ENCODE results near the gene DUOXA1.

DUOXA1 gene

GRCh38 chr15:45110256-45110820 is 19.3 kb downstream of the DUOXA1 start:
- H3K79me1 ChIP-seq (replicated peaks; ENCODE audit: low read length, poor library complexity, severe bottlenecking) = no peaks in the 10 kb centered on the region
- no peak overlapping the region for H3K4ac ChIP-seq (ENCODE audit: low read depth in 1 of 2, low read length in 2 of 2)
- H3K18ac ChIP-seq (ENCODE audit: low read depth in 1 of 2, low read length in 2 of 2) = no peak overlapping the region
- 56% methylated on average over 8 of the region's 11 CpGs for WGBS
- H2BK15ac ChIP-seq (ENCODE audit: low read depth, poor library complexity, severe bottlenecking) = no peak overlapping the region
- H2BK5ac ChIP-seq (ENCODE audit: low read depth, low read length, poor library complexity, severe bottlenecking) = no peak overlapping the region
- no peak overlapping the region for H4K91ac ChIP-seq (ENCODE audit: low read length)
- H3K36me3 ChIP-seq (ENCODE audit: control insufficient read depth in 1 of 2, insufficient read depth in 2 of 2, low read depth in 1 of 2, low read length in 2 of 2) = no peaks in the 10 kb centered on the region
- H3K27me3 ChIP-seq (ENCODE audit: control insufficient read depth in 1 of 2, insufficient read depth in 1 of 2, low read length in 2 of 2) = peaks cover 72 to 80% of the 10 kb centered on the region in 2 experiments
- no peak overlapping the region for H2BK12ac ChIP-seq (ENCODE audit: low read length in 2 of 2)
- DNase-seq = no peak
- no peak overlapping the region for H3K27ac ChIP-seq (ENCODE audit: low read length, poor library complexity, severe bottlenecking)
- H2AK5ac ChIP-seq (ENCODE audit: low read length, severe bottlenecking) = no peak overlapping the region
- H3K4me3 ChIP-seq (ENCODE audit: insufficient read depth in 1 of 2, low read depth in 1 of 2, low read length in 2 of 2) = no peak overlapping the region
- H3K9ac ChIP-seq (ENCODE audit: low read length) = no peak overlapping the region
- no peaks in the 10 kb centered on the region for H3K9me3 ChIP-seq (ENCODE audit: control insufficient read depth, low read length)
- no peak overlapping the region for H4K8ac ChIP-seq (ENCODE audit: low read length)
- H2BK120ac ChIP-seq (ENCODE audit: low read depth, low read length) = no peak overlapping the region
- no peak overlapping the region for H3K4me2 ChIP-seq (ENCODE audit: low read length, poor library complexity, severe bottlenecking)
- no peak overlapping the region for H3K23ac ChIP-seq (ENCODE audit: low read length in 2 of 2)
- no peak overlapping the region for H3K14ac ChIP-seq (ENCODE audit: low read length in 2 of 2)
- no peak overlapping the region for H2AFZ ChIP-seq (ENCODE audit: low read depth, low read length)
- peaks cover 16% of the 10 kb centered on the region for H3K4me1 ChIP-seq (ENCODE audit: control insufficient read depth, insufficient read depth, low read depth, low read length)

- no peak overlapping the region for H3K9ac ChIP-seq (ENCODE audit: low read length)
- H3K4me1 ChIP-seq (ENCODE audit: control insufficient read depth, insufficient read depth, low read depth, low read length) = peaks cover 10% of the 10 kb centered on the region
- H2BK5ac ChIP-seq (ENCODE audit: low read depth, low read length, poor library complexity, severe bottlenecking) = no peak overlapping the region
- H3K14ac ChIP-seq (ENCODE audit: low read length in 2 of 2) = no peak overlapping the region
- H2BK120ac ChIP-seq (ENCODE audit: low read depth, low read length) = no peak overlapping the region
- no peak overlapping the region for H3K18ac ChIP-seq (ENCODE audit: low read depth in 1 of 2, low read length in 2 of 2)
- H3K36me3 ChIP-seq (ENCODE audit: control insufficient read depth in 1 of 2, insufficient read depth in 2 of 2, low read depth in 1 of 2, low read length in 2 of 2) = no peaks in the 10 kb centered on the region
- H2BK12ac ChIP-seq (ENCODE audit: low read length in 2 of 2) = no peak overlapping the region
- H3K27me3 ChIP-seq (ENCODE audit: control insufficient read depth in 1 of 2, insufficient read depth in 1 of 2, low read length in 2 of 2) = peaks cover 54 to 69% of the 10 kb centered on the region in 2 experiments
- no peak overlapping the region for H3K4me2 ChIP-seq (ENCODE audit: low read length, poor library complexity, severe bottlenecking)
- H2AK5ac ChIP-seq (ENCODE audit: low read length, severe bottlenecking) = no peak overlapping the region
- H2BK15ac ChIP-seq (ENCODE audit: low read depth, poor library complexity, severe bottlenecking) = no peak overlapping the region
- H2AFZ ChIP-seq (ENCODE audit: low read depth, low read length) = no peak overlapping the region
- H3K9me3 ChIP-seq (ENCODE audit: control insufficient read depth, low read length) = no peaks in the 10 kb centered on the region
- no peak overlapping the region for H3K4ac ChIP-seq (ENCODE audit: low read depth in 1 of 2, low read length in 2 of 2)
- H3K23ac ChIP-seq (ENCODE audit: low read length in 2 of 2) = no peak overlapping the region
- H4K8ac ChIP-seq (ENCODE audit: low read length) = no peak overlapping the region
- no peaks in the 10 kb centered on the region for H3K79me1 ChIP-seq (replicated peaks; ENCODE audit: low read length, poor library complexity, severe bottlenecking)
- no peak for DNase-seq
- no peak overlapping the region for H4K91ac ChIP-seq (ENCODE audit: low read length)
- WGBS = 89% methylated on average over 10 of the region's 10 CpGs
- no peak overlapping the region for H3K27ac ChIP-seq (ENCODE audit: low read length, poor library complexity, severe bottlenecking)
- no peak overlapping the region for H3K4me3 ChIP-seq (ENCODE audit: insufficient read depth in 1 of 2, low read depth in 1 of 2, low read length in 2 of 2)
Measured at GRCh38 chr15:45107941-45108630, 21.6 kb downstream of the DUOXA1 start.

GRCh38 chr15:45106002-45106790 is 23.5 kb downstream of the DUOXA1 start:
- H3K4me3 ChIP-seq (ENCODE audit: insufficient read depth in 1 of 2, low read depth in 1 of 2, low read length in 2 of 2) = no peak overlapping the region
- no peak overlapping the region for H3K4me2 ChIP-seq (ENCODE audit: low read length, poor library complexity, severe bottlenecking)
- H4K91ac ChIP-seq (ENCODE audit: low read length) = no peak overlapping the region
- WGBS = 80% methylated on average over 15 of the region's 15 CpGs
- no peak overlapping the region for H2BK12ac ChIP-seq (ENCODE audit: low read length in 2 of 2)
- no peak overlapping the region for H2BK120ac ChIP-seq (ENCODE audit: low read depth, low read length)
- H2AK5ac ChIP-seq (ENCODE audit: low read length, severe bottlenecking) = no peak overlapping the region
- H3K9me3 ChIP-seq (ENCODE audit: control insufficient read depth, low read length) = no peaks in the 10 kb centered on the region
- peaks cover 52 to 65% of the 10 kb centered on the region in 2 experiments for H3K27me3 ChIP-seq (ENCODE audit: control insufficient read depth in 1 of 2, insufficient read depth in 1 of 2, low read length in 2 of 2)
- H2AFZ ChIP-seq (ENCODE audit: low read depth, low read length) = no peak overlapping the region
- no peak overlapping the region for H3K4ac ChIP-seq (ENCODE audit: low read depth in 1 of 2, low read length in 2 of 2)
- no peaks in the 10 kb centered on the region for H3K79me1 ChIP-seq (replicated peaks; ENCODE audit: low read length, poor library complexity, severe bottlenecking)
- no peak for DNase-seq
- H3K27ac ChIP-seq (ENCODE audit: low read length, poor library complexity, severe bottlenecking) = no peak overlapping the region
- H3K4me1 ChIP-seq (ENCODE audit: control insufficient read depth, insufficient read depth, low read depth, low read length) = peaks cover 2% of the 10 kb centered on the region
- no peak overlapping the region for H4K8ac ChIP-seq (ENCODE audit: low read length)
- H2BK15ac ChIP-seq (ENCODE audit: low read depth, poor library complexity, severe bottlenecking) = no peak overlapping the region
- no peak overlapping the region for H3K23ac ChIP-seq (ENCODE audit: low read length in 2 of 2)
- H3K9ac ChIP-seq (ENCODE audit: low read length) = no peak overlapping the region
- H2BK5ac ChIP-seq (ENCODE audit: low read depth, low read length, poor library complexity, severe bottlenecking) = no peak overlapping the region
- H3K18ac ChIP-seq (ENCODE audit: low read depth in 1 of 2, low read length in 2 of 2) = no peak overlapping the region
- no peaks in the 10 kb centered on the region for H3K36me3 ChIP-seq (ENCODE audit: control insufficient read depth in 1 of 2, insufficient read depth in 2 of 2, low read depth in 1 of 2, low read length in 2 of 2)
- H3K14ac ChIP-seq (ENCODE audit: low read length in 2 of 2) = no peak overlapping the region

GRCh38 chr15:45105586-45105985 is 24.1 kb downstream of the DUOXA1 start:
- WGBS = 89% methylated on average over 7 of the region's 11 CpGs
- no peaks in the 10 kb centered on the region for H3K79me1 ChIP-seq (replicated peaks; ENCODE audit: low read length, poor library complexity, severe bottlenecking)
- no peak for DNase-seq

More at GRCh38 chr15:45105586-45105985, 24.1 kb downstream of the DUOXA1 start:
- Histone ChIP-seq H3K4me3 (ENCODE audit: insufficient read depth in 1 of 2, low read depth in 1 of 2, low read length in 2 of 2) (no peak overlapping the region), H3K4ac (ENCODE audit: low read depth in 1 of 2, low read length in 2 of 2) (no peak overlapping the region), H3K9me3 (ENCODE audit: control insufficient read depth, low read length) (no peaks in the 10 kb centered on the region), H4K8ac (ENCODE audit: low read length) (no peak overlapping the region), H3K27ac (ENCODE audit: low read length, poor library complexity, severe bottlenecking) (no peak overlapping the region), H3K18ac (ENCODE audit: low read depth in 1 of 2, low read length in 2 of 2) (no peak overlapping the region), H3K9ac (ENCODE audit: low read length) (no peak overlapping the region), H3K23ac (ENCODE audit: low read length in 2 of 2) (no peak overlapping the region), H2BK5ac (ENCODE audit: low read depth, low read length, poor library complexity, severe bottlenecking) (no peak overlapping the region), H3K14ac (ENCODE audit: low read length in 2 of 2) (no peak overlapping the region), H2BK12ac (ENCODE audit: low read length in 2 of 2) (no peak overlapping the region), H2BK120ac (ENCODE audit: low read depth, low read length) (no peak overlapping the region), H4K91ac (ENCODE audit: low read length) (no peak overlapping the region), H2AFZ (ENCODE audit: low read depth, low read length) (no peak overlapping the region), H3K36me3 (ENCODE audit: control insufficient read depth in 1 of 2, insufficient read depth in 2 of 2, low read depth in 1 of 2, low read length in 2 of 2) (no peaks in the 10 kb centered on the region), H3K27me3 (ENCODE audit: control insufficient read depth in 1 of 2, insufficient read depth in 1 of 2, low read length in 2 of 2) (peaks cover 55 to 68% of the 10 kb centered on the region in 2 experiments), H3K4me2 (ENCODE audit: low read length, poor library complexity, severe bottlenecking) (no peak overlapping the region), H2BK15ac (ENCODE audit: low read depth, poor library complexity, severe bottlenecking) (no peak overlapping the region), H2AK5ac (ENCODE audit: low read length, severe bottlenecking) (no peak overlapping the region), H3K4me1 (ENCODE audit: control insufficient read depth, insufficient read depth, low read depth, low read length) (peaks cover 2% of the 10 kb centered on the region)

Data from mesenchymal stem cell (in vitro differentiated cells and primary cell).